Spinal cord (tissue), 10 donors: ENCODE measurements around the gene FZD10. TPM values are rescaled to one million over a fixed set of nuclear protein-coding genes. Genes with fewer than 3 reads are reported as not detected.
A peak's percentile ranks its signal among the peaks of the same experiment; 100 is the strongest.

Experiments
- DNase-seq, 6 donors: peaks; one replicate each; pipeline versions ENCODE4 v3.0.0 to v3.0.0-alpha.2; 2013 to 2015; ENCODE audit warnings: low spot score in 6 of 6, low read depth in 4 of 6
- H3K27ac ChIP-seq: one replicate; pipeline ENCODE4 v1.5.1; 2013; ENCODE audit warnings: low read depth, low read length, control low read depth
- H3K27me3 ChIP-seq: one replicate; pipeline ENCODE4 v1.6.1; 2013; ENCODE audit warnings: low read length; ENCODE audit not compliant: control insufficient read depth, insufficient read depth
- H3K36me3 ChIP-seq: one replicate; pipeline ENCODE4 v1.6.1; 2013; ENCODE audit warnings: low read length; ENCODE audit not compliant: control insufficient read depth, insufficient read depth
- H3K4me1 ChIP-seq: one replicate; pipeline ENCODE4 v1.6.1; 2013; ENCODE audit warnings: low read length; ENCODE audit not compliant: control insufficient read depth, insufficient read depth
- H3K4me3 ChIP-seq: one replicate; pipeline ENCODE4 v1.5.1; 2013; ENCODE audit warnings: low read depth, low read length, control low read depth
- H3K9me3 ChIP-seq: one replicate; pipeline ENCODE4 v1.6.1; 2013; ENCODE audit warnings: low read length; ENCODE audit not compliant: control insufficient read depth, insufficient read depth
- WGBS: methylation state at CpG from one replicate; pipeline ENCODE4 v1.1.5; 2013; ENCODE audit warnings: missing lambda C conversion rate; ENCODE audit not compliant: insufficient coverage; 5-methylcytosine and 5-hydroxymethylcytosine counted together
- polyA plus RNA-seq, 2 donors: library from polyadenylated mRNA; unstranded; fragments of 120-200 nt; gene quantifications; one replicate each; pipeline ENCODE4 v1.2.1, GENCODE V29; 2013; ENCODE audit not compliant: insufficient read length in 2 of 2
- total RNA-seq, 2 donors: library from RNA; depleted of rRNA in 1 of 2; stranded (reverse); fragments of 120-200 nt in 1 of 2; fragments of >200 nt in 1 of 2; gene quantifications; one replicate each; pipeline versions ENCODE4 v1.2.3 to v1.2.4, GENCODE V29; 2013 to 2014
- donor health status: healthy.

FZD10 gene
- total and polyA plus RNA-seq, 4 donors, result 3.7 to 9.9 (median 8.6) TPM

GRCh38 chr12:130160711-130161231 is 1.5 kb upstream of the FZD10 start:
- WGBS, result under 1% methylated on average over 39 of the region's 44 CpGs
- Histone ChIP-seq H3K36me3 (no peaks in the 10 kb centered on the region), H3K4me1 (peaks cover 46% of the 10 kb centered on the region), H3K9me3 (no peaks in the 10 kb centered on the region), H3K27ac (peak overlapping the region; percentile 75), H3K4me3 (peak overlapping the region; percentile 55), H3K27me3 (peaks cover 62% of the 10 kb centered on the region)
- DNase-seq, result no peak

DNA sequence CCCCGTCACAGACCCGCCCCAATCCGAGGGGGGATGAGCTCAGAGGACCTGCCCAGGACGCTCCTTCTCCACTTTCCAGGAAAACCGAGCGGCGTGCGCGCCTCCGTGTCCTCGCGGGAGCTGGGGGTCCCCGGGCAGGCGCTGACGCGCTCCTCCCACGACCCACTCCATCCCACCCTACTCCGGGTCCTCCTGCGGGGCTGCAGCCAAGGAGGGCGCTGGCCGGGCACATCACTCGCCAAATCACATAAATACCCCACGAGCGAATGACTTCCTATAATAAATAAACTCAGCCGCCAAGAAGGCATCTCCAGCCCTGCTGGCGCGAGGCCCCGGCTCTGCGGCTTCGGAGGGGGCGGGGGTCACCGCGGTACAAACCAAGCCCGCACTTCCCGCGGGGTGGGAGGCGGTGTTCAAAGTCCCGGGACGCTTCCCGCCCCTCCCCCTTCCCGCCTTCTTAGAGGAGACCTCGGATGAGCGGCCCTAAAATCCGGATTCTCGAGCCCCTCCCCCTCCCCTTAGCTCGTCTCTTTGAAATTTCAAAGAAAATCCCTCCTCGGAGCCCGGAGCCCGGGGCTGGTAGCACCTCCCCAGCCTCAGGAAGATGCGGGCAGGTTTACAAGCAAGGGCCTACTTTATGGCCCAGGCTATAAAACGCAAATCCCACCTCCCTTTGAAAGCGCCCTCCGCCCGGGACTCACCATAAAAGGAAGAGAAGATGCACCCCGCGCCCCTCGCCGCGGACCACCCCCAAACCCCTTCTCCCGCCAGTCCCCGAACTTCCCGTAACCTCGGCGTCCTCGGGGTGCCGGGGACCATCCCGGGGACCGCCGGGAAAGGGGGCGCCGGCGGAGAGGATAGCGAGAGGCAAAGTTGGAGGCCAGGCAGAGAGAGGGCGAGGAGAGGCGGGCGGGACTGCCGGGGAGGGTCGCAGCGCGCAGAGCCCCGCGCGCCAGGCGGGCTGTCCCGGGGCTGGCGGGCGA is 712 bp upstream of the FZD10 start:
- DNase-seq, result peak in 2 of 6 donors; percentile 75 to 81
- no peaks in the 10 kb centered on the region for H3K9me3 ChIP-seq
- 0% methylated on average over 69 of the region's 87 CpGs for WGBS
- no peaks in the 10 kb centered on the region for H3K36me3 ChIP-seq
- H3K4me1 ChIP-seq, result peaks cover 43% of the 10 kb centered on the region
- H3K27ac ChIP-seq, result peak overlapping the region; percentile 75
- peaks cover 62% of the 10 kb centered on the region for H3K27me3 ChIP-seq
- H3K4me3 ChIP-seq, result peak overlapping the region; percentile 55

DNA sequence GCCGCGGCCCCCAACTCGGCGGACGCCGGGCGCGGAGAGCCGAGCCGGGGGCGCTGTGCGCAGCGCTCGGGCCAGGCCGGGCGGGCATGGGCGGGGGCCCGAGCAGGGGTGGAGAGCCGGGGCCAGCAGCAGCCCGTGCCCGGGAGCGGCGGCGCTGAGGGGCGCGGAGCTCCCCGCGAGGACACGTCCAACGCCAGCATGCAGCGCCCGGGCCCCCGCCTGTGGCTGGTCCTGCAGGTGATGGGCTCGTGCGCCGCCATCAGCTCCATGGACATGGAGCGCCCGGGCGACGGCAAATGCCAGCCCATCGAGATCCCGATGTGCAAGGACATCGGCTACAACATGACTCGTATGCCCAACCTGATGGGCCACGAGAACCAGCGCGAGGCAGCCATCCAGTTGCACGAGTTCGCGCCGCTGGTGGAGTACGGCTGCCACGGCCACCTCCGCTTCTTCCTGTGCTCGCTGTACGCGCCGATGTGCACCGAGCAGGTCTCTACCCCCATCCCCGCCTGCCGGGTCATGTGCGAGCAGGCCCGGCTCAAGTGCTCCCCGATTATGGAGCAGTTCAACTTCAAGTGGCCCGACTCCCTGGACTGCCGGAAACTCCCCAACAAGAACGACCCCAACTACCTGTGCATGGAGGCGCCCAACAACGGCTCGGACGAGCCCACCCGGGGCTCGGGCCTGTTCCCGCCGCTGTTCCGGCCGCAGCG is 639 bp downstream of the FZD10 start:
- no peak overlapping the region for H3K27ac ChIP-seq
- peak overlapping the region; percentile 24 for H3K4me3 ChIP-seq
- no peak for DNase-seq
- WGBS, result under 1% methylated on average over 78 of the region's 78 CpGs
- no peaks in the 10 kb centered on the region for H3K9me3 ChIP-seq
- peaks cover 39% of the 10 kb centered on the region for H3K4me1 ChIP-seq
- H3K36me3 ChIP-seq, result no peaks in the 10 kb centered on the region
- H3K27me3 ChIP-seq, result peaks cover 59% of the 10 kb centered on the region

GRCh38 chr12:130163461-130164215 is 1.4 kb downstream of the FZD10 start:
- Histone ChIP-seq H3K36me3 (no peaks in the 10 kb centered on the region), H3K27me3 (peaks cover 55% of the 10 kb centered on the region), H3K9me3 (no peaks in the 10 kb centered on the region), H3K4me1 (peaks cover 36% of the 10 kb centered on the region), H3K27ac (no peak overlapping the region), H3K4me3 (peak overlapping the region; percentile 24)
- WGBS, result 4% methylated on average over 71 of the region's 71 CpGs
- no peak for DNase-seq

DNA sequence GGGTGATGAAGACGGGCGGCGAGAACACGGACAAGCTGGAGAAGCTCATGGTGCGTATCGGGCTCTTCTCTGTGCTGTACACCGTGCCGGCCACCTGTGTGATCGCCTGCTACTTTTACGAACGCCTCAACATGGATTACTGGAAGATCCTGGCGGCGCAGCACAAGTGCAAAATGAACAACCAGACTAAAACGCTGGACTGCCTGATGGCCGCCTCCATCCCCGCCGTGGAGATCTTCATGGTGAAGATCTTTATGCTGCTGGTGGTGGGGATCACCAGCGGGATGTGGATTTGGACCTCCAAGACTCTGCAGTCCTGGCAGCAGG is 1.9 kb downstream of the FZD10 start:
- peaks cover 56% of the 10 kb centered on the region for H3K27me3 ChIP-seq
- H3K9me3 ChIP-seq, result no peaks in the 10 kb centered on the region
- no peak overlapping the region for H3K27ac ChIP-seq
- H3K36me3 ChIP-seq, result no peaks in the 10 kb centered on the region
- H3K4me1 ChIP-seq, result peaks cover 36% of the 10 kb centered on the region
- DNase-seq, result no peak
- peak overlapping the region; percentile 24 for H3K4me3 ChIP-seq
- WGBS, result 27% methylated on average over 18 of the region's 18 CpGs

DNA sequence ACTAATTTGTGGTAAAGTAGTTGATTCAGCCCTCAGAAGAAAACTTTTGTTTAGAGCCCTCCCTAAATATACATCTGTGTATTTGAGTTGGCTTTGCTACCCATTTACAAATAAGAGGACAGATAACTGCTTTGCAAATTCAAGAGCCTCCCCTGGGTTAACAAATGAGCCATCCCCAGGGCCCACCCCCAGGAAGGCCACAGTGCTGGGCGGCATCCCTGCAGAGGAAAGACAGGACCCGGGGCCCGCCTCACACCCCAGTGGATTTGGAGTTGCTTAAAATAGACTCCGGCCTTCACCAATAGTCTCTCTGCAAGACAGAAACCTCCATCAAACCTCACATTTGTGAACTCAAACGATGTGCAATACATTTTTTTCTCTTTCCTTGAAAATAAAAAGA is 2.7 kb downstream of the FZD10 start:
- H3K9me3 ChIP-seq, result no peaks in the 10 kb centered on the region
- no peak overlapping the region for H3K4me3 ChIP-seq
- H3K36me3 ChIP-seq, result no peaks in the 10 kb centered on the region
- H3K4me1 ChIP-seq, result peaks cover 36% of the 10 kb centered on the region
- H3K27ac ChIP-seq, result no peak overlapping the region
- WGBS, result no CpG with 5 or more reads among the region's 5 CpGs
- peaks cover 50% of the 10 kb centered on the region for H3K27me3 ChIP-seq
- no peak for DNase-seq

GRCh38 chr12:130166306-130166705 is 4.0 kb downstream of the FZD10 start:
- Histone ChIP-seq H3K27ac (no peak overlapping the region), H3K4me1 (peaks cover 26% of the 10 kb centered on the region), H3K36me3 (no peaks in the 10 kb centered on the region), H3K4me3 (no peak overlapping the region), H3K27me3 (peaks cover 39% of the 10 kb centered on the region), H3K9me3 (no peaks in the 10 kb centered on the region)
- 41% methylated on average over 2 of the region's 2 CpGs for WGBS
- DNase-seq, result no peak

DNA sequence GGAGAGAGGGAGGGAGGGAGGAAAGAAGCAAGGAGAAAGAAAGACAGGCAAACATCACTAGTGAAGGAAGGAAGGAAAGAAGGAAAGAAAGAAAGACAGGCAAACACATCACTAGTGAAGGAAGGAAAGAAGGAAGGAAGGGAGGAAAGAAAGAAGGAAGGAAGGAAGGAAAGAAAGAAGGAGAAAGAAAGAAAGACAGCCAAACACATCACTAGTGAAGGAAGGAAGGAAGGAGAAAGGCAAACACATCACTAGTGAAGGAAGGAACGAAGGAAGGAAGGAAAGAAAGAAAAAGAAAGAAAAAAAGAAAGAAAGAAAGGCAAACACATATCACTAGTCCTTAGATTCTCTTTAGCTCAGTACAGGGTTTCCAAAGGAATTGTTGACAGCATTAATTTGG is 5.3 kb downstream of the FZD10 start:
- WGBS, result no CpG with 5 or more reads among the region's 1 CpG
- Histone ChIP-seq H3K4me1 (peaks cover 19% of the 10 kb centered on the region), H3K4me3 (no peak overlapping the region), H3K27ac (no peak overlapping the region), H3K27me3 (peaks cover 32% of the 10 kb centered on the region), H3K9me3 (no peaks in the 10 kb centered on the region), H3K36me3 (no peaks in the 10 kb centered on the region)
- no peak for DNase-seq

- H3K36me3 ChIP-seq, result no peaks in the 10 kb centered on the region
- H3K4me3 ChIP-seq, result no peak overlapping the region
- H3K27me3 ChIP-seq, result peaks cover 17% of the 10 kb centered on the region
- no peaks in the 10 kb centered on the region for H3K9me3 ChIP-seq
- peaks cover 4% of the 10 kb centered on the region for H3K4me1 ChIP-seq
- H3K27ac ChIP-seq, result no peak overlapping the region
- no peak for DNase-seq
- 38% methylated on average over 2 of the region's 6 CpGs for WGBS
These were observed 7.0 kb downstream of the FZD10 start for GRCh38 chr12:130169256-130169655.
